Loucy (cell line): ENCODE data around the gene PLEKHB1.

Experiments
- EZH2phosphoT487 ChIP-seq: fragments of 200-600 bp; IDR thresholded peaks from 2 replicates; pipeline ENCODE4 v1.6.1; 2018; ENCODE audit warnings: antibody characterized with exemption, mild to moderate bottlenecking, moderate library complexity, borderline replicate concordance
- TF ChIP-seq, protein P1 (sequence below): fragments of 200-600 bp; sonication (generic); conservative IDR thresholded peaks from 2 replicates; pipeline ENCODE4 v1.5.1; 2014; ENCODE audit warnings: mild to moderate bottlenecking, antibody characterized with exemption, low read length

DNA sequence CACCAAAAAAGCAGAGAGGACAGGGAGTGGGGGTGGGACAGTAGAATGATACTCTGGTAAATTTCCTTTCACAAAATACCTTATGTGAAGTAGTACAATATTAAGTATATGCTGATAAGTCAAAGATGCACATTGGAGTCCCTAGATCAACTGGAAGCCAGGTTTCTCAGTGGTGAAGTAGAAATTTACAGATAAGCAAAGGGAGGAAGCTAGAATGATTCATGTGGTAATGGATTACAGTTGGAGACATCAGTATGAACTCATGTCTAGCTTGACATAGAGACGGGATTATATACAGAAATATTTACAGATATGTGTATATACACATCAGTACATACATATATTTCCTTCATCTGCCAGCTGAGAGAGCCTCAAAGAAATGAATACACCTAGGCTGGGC lies 21.5 kb downstream of the PLEKHB1 start:
- no peak for TF ChIP-seq EZH2phosphoT487
- TF ChIP-seq, protein P1, sequence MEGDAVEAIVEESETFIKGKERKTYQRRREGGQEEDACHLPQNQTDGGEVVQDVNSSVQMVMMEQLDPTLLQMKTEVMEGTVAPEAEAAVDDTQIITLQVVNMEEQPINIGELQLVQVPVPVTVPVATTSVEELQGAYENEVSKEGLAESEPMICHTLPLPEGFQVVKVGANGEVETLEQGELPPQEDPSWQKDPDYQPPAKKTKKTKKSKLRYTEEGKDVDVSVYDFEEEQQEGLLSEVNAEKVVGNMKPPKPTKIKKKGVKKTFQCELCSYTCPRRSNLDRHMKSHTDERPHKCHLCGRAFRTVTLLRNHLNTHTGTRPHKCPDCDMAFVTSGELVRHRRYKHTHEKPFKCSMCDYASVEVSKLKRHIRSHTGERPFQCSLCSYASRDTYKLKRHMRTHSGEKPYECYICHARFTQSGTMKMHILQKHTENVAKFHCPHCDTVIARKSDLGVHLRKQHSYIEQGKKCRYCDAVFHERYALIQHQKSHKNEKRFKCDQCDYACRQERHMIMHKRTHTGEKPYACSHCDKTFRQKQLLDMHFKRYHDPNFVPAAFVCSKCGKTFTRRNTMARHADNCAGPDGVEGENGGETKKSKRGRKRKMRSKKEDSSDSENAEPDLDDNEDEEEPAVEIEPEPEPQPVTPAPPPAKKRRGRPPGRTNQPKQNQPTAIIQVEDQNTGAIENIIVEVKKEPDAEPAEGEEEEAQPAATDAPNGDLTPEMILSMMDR: no peak
